Measurements from ENCODE around the gene JARID2.

DNA sequence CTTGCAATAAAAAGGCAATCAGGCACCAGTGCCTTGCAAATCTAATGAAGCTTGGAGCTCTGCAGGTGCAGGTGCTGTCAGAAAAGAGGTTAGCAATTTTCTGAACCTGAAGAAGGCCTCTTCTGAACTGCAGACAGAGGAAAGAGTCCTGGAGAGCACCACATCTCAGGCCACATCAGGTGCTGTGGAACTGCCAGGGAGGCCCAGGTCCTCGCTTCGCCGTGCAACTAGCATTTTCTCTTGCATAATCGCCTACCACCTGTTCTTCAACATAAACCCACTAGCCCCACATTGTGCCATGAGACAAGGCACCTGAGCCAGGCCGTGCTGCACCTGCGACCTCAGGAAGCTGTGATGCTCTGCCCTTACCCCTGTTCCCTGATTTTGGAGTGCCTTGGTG lies 229.4 kb downstream of the JARID2 start:
- TF ChIP-seq, protein P1, sequence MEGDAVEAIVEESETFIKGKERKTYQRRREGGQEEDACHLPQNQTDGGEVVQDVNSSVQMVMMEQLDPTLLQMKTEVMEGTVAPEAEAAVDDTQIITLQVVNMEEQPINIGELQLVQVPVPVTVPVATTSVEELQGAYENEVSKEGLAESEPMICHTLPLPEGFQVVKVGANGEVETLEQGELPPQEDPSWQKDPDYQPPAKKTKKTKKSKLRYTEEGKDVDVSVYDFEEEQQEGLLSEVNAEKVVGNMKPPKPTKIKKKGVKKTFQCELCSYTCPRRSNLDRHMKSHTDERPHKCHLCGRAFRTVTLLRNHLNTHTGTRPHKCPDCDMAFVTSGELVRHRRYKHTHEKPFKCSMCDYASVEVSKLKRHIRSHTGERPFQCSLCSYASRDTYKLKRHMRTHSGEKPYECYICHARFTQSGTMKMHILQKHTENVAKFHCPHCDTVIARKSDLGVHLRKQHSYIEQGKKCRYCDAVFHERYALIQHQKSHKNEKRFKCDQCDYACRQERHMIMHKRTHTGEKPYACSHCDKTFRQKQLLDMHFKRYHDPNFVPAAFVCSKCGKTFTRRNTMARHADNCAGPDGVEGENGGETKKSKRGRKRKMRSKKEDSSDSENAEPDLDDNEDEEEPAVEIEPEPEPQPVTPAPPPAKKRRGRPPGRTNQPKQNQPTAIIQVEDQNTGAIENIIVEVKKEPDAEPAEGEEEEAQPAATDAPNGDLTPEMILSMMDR (IDR thresholded peaks at IDR 0.05; ENCODE audit: low read depth, low read length) = no peak
- TF ChIP-seq POLR2A (IDR thresholded peaks at IDR 0.05; ENCODE audit: extremely low read depth, insufficient read length) (no peak), MYC (IDR thresholded peaks at IDR 0.05; ENCODE audit: low read depth, low read length) (no peak)
- TF ChIP-seq, protein P2, sequence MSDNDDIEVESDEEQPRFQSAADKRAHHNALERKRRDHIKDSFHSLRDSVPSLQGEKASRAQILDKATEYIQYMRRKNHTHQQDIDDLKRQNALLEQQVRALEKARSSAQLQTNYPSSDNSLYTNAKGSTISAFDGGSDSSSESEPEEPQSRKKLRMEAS (IDR thresholded peaks at IDR 0.05; ENCODE audit: low read depth, low read length) = no peak

Data from NB4 (cell line).